Measurements from ENCODE around the gene SEMA4C.

SEMA4C gene

DNA sequence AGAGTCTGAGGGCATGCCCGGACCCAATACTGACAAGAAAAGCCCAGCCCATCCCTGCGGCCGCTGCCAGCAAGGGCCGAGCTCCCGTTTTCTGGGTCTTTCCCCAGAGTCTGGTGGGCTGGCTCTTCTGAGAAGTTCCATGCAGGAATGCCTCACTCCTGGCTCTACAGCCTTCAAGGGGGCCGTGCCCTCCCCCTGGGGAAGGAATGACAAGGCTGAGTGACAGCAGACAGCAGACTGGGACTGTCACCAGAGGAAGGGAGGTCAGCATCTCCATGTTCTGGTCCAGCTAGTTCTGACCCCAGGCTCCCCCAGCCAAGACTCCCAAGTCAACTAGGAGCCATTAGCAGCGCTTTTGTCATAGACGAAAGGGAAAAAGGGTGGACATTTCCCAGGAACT, 13.0 kb upstream of the SEMA4C start:
- DNase-seq (ENCODE audit: low read depth in 3 of 3), result no peak

DNA sequence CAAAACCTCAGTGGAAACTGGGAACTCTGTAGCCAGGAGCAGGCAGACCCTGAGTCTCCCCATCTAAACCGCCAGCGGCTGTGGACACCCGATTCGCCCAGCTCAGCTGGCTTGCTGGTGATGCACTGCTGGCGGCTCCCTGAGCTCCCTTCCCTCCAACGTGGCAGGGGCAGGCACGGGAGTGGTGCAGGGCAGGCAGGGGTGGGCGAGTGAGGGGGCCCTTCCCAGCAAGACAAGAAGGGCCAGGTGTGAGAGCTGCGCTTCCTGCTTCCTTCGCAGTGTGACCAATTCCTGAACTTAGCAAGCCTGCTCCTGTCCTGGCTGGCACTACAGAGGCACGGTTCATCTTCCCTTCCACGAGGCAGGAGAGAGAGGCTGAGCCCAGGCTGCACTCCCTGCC, 12.3 kb upstream of the SEMA4C start:
- DNase-seq (ENCODE audit: low read depth in 3 of 3), result no peak

DNA sequence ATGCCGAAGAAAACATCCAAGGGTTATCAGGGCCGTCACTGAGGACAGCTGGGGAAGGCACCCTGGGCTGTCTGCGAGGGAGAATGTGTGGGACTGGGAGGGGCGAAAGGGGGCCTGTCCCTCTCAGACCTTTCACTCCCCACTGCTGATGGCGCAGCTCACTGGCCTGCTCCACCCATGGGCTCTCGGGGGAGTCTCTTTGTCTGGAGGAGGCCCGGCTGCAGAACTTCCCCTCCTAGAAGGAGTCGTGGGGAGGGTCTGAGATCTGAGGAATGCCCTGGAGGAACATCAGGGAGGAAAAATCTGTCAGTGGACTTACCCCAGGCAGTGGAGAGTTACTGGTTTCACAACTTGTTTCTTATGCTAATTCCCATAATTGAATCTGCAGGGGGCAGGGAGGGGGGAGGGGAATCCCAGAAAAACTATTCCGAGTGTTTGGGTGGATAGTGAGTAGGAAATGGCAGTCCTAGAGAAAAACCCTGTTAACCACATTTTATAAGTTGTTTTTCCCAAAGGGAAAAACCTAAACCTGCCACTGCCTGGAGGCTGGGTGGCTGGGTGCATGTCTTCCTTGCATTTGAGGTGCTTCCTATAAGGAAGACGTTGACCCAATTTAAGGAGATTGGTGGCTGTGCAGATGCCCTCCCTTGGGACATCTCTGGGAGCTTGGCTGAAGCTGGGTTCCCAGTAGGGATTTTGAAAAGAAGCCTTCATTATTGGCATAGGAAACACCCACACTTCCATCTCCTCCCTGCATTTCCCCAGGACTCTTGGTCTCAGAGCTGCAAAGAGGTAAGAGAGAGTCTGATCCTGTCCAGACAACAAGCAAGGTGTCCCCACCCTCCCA, 11.7 kb upstream of the SEMA4C start:
- no peak for DNase-seq (ENCODE audit: low read depth in 3 of 3)

DNA sequence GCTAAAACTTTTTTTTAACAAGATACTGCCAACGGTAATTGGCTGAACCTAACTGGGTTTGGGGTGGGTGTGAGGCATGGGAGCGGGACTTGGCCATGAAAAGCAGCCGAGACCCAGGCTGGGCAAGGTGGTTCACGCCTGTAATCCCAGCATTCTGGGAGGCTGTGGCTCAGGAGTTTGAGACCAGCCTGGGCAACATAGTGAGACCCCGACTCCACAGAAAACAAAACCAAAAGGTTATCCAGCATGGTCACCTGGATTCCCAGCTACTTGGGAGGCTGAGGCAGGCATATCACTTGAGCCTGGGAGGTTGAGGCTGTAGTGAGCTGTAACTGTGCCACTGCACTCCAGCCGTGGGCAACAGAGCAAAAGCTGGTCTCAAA, 11.0 kb upstream of the SEMA4C start:
- DNase-seq (ENCODE audit: low read depth in 3 of 3), result no peak

DNA sequence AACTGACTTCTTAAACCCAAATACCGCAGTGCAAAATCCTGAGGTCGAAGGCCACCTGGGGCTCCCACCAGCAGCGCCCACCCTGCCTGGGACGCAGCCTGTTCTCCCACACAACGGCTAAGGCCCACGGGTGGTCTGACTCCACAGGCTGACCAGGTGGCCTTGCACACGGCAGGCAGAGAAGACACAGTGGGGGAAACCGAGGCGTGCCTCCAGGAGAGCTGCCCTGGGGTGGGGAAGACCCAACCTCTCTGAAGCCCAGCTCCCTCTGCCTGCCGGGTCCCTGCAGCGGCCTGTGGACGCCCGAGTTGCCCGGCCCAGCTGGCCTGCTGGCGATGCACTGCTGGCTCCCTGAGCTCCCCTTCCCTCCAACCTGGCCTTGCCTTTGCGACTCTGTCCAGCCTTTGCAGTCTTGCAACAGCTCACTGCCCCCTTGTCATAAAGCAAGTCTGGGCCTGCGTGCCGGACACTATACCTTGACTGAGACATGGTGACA, 9.7 kb upstream of the SEMA4C start:
- DNase-seq (ENCODE audit: low read depth in 3 of 3), result no peak

DNA sequence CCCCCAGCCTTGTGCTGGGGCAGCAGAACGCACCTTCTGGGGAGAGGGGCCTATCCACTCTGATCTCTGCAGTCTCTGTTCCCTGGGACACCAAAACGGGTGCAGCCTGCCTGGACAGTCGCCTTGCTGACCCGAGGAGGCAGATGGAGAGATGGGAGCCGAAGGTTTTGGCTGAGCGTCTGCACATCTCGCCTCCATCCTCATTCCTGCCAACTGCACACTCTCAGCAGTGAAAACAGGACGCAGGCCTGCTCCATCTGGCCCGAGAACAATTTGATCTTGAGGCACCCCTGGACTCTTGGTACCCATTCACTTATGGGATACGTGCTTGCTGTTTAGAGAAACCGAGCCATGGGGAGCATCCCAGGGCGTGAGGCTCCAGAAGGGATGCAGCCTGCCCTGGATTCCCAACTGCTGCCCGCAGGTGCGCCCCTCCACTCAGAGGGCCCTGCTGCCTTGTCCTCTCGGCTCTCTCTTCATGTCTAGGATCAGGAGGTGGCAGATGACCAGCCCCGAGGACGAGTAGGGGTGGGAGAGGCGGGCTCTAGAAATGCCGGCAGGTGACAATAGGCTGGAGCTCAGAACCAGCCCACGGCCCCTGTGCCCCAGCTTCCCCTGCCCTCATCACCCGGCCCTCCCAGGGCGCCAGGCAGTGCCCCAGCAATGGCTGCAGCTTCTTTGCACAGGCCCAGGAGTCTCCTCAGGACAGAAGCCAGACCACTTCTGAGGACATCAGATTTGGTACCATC, 9.1 kb upstream of the SEMA4C start:
- DNase-seq (ENCODE audit: low read depth in 3 of 3), result no peak

DNA sequence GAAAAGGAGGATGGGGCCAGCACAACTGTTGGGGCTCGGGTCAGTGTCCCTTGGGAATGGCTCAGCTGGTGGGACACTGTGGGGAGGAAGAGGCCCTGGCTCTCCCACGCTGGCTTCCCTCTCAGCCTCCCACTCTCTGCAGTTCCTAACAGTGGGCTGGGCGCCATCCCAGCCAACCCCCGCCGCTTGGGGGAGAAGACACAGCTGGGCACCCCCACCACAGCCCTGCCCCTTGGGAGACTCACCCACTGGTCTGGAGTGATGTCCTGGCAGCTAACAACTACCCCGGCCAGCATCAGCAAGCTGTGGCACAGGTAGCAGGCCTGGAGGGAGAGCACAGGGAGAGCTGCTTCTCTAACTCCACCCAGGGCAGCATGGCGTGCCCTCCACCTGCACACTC, 8.3 kb upstream of the SEMA4C start:
- DNase-seq (ENCODE audit: low read depth in 3 of 3), result no peak

DNA sequence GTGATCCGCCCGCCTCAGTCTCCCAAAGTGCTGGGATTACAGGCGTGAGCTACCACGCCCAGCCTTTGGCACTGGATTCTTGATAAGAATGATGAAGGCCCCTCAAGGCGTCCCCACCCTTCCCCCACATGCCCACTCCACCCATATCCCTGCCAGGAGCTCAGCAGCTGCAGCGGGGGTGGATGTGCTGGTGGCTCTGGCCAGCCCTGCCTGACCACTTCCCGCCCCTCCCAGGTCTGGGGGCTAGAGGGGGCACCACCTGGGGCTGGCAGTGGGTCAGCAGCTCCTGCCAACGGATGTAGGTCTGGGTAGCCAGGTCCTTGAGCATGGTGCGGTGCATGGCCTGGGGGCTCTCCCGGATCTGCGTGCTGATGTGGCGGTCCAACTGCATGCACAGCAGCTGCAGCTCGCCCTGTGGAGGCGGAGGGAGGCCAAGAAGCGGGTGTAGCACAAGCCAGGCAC, 7.8 kb upstream of the SEMA4C start:
- no peak for DNase-seq (ENCODE audit: low read depth in 3 of 3)

DNA sequence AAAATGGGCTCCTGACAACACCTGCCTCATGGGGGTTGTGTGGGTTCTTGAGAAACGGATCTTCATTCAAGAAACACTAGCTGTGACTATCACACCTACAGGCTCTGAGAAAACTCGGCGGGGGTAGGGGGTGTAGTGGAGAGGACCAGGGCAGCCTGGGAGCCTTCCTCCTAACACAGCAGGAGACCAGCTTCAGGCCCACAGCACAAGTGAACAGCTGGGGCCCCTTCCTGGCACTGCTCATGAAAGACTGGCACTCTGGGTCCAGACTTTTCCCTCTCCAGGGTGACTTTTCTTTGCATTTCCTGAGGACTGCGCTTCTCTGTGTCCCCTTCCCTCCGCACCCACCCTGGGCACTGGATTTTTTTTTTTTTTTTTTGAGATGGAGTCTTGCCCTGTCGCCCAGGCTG, 7.2 kb upstream of the SEMA4C start:
- DNase-seq (ENCODE audit: low read depth in 3 of 3), result no peak

DNA sequence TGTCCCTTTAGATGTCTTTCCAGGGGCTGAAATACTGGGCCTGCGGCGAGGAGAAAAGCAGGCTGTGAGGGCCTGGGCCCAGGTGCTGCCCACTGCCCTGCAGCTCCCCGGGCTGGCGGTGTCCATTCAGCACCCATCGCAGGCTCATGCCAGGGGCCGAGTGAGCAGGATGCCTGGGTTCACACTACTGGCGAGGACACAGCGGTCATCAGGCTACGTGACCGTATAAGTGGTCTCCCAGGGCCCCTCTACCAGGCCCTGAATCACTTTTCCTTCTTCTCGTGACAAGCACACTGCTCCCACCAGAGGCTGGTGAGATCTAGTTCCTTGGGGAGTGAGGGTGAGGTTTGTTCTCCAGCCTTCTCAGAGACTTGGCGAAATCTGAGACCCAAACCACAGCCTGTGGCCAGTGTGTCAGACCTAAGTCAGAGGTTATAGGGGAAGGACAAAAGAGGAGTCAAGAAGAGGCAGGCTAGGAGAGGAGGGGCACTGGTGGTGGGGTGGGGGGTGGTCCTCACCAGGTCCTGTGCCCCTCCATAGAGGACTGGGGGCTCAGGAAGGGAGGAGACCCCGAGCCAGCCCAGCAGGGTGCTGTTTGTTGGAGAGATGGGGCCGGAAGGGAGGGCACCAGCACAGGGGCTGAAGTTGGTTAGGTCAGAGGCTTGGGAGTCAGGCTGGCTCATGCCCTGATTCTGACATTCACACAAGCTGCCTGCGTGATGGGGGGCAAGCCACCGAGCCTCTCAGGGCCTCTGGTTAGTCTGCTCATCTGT, 6.6 kb upstream of the SEMA4C start:
- no peak for DNase-seq (ENCODE audit: low read depth in 3 of 3)

DNA sequence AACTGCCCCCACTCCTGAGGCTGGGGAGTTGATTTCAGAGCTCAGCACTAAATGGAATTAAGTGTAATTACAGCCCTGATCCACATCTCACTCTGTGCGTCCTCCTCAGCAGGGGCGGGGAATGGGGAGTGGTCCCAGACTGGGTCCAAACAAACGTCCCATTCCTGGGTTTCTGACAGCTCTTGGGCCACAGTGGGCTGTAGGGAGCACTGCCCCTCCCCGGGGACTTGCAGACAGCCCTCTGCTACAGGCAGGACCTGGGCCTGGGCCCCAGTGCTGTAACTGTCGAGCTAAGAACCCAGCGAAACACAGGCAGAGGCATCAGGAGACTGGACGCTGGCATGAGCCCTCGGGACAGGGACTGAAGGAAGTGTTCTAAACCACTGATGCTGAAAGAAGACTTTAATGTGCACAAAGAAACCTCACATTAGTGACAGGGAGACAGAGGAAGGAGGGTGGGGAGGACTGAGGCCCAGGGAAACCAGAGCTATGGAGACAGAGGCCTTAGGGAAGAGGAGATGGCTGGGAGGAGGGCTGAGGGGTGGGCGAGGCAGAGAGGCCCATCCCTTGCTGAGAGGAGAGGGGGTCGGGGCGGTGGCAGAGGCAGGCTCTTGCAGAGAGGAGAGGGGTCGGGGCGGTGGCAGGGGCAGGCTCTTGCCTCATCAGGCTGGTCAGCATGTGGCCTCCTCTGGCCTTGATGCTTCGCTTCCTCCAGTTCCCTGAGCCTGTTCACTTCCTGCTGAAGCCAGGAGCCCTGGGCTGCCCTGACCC, 5.8 kb upstream of the SEMA4C start:
- no peak for DNase-seq (ENCODE audit: low read depth in 3 of 3)

DNA sequence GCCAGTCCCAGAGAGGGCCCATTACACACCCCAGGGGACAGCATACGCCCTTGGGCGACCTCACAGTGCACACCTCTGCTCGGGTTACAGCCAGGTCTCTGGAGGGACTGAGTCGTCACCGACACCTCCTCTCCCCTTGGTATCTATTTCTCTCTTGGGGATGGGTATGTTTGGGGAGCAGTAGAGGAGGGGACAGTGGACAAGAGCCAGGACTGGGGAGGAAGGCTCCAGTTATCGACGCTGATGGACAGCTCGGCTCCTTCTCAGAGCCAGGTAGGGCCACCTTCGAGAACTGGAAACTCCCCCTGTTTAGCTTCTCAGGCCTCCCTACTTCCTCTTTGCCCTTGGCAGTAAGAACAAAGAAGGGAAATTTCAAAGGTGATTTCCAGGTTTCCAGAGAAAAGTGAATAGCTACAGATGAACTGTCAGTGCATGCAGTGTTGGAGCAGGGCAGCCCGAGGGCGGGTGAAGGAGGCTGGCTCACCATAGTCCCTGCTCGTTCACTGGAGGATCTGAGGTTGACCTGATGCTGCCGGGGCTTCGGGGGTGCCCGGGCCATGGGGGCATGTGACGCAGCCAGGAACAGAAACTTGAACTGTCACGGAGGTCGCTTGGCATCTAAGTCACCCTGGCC, 4.4 kb upstream of the SEMA4C start:
- DNase-seq (ENCODE audit: low read depth in 3 of 3), result no peak

DNA sequence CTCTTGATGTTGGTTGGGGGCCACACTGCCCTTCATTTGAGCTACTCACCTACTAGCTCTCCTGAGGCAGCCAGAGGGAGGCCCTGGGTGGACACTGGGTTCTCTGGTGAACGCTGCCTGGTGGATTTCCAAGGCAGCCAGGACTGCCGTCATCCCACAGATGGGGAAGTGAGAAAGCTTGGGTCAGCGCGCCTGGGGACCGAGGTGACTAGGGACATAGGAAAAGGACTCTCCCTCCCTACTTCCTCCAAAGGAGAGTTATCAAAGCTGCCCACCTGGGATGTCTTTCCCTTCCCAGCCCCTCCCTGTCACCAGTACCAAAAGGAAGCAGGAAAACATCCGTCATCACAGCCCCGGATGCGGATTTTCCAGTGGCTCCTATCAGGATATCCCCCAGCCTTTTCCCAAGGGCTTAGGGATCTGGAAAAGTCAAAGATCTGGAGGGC, 3.8 kb upstream of the SEMA4C start:
- DNase-seq (ENCODE audit: low read depth in 3 of 3), result no peak

DNA sequence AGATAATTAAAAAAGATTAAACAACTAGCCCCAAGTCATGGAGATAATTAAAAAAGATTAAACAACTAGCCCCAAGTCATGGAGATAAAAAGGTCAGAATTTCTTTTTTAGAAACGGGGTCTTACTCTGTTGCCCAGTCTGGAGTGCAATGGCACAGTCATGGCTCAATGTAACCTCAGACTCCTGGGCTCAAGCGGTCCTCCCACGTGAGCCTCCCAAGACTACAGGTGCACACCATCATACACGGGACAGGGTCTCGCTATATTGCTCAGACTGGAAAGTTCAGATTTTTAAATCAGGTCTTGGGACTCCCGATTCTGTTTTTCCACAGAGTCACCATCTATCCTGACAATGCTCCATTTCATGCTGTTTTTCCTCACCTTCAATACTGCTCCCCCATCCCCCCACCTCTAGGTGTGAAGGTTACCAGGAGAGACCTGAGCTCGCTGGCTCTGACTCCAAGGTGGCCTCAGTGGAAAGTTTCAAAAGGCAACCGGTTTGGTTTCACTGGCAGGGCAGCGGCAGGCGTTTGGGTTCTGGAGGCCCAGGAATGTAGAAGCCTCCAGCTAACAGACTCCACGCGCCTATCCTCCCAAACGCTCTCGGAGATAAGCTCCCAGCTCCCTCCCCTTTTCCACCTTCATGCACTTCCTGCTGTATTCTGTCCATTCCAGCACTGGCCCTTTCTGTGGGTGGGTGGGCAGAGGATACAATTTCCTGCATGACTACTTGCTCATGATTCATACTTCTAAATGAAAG, 2.9 kb upstream of the SEMA4C start:
- no peak for DNase-seq (ENCODE audit: low read depth in 3 of 3)

DNA sequence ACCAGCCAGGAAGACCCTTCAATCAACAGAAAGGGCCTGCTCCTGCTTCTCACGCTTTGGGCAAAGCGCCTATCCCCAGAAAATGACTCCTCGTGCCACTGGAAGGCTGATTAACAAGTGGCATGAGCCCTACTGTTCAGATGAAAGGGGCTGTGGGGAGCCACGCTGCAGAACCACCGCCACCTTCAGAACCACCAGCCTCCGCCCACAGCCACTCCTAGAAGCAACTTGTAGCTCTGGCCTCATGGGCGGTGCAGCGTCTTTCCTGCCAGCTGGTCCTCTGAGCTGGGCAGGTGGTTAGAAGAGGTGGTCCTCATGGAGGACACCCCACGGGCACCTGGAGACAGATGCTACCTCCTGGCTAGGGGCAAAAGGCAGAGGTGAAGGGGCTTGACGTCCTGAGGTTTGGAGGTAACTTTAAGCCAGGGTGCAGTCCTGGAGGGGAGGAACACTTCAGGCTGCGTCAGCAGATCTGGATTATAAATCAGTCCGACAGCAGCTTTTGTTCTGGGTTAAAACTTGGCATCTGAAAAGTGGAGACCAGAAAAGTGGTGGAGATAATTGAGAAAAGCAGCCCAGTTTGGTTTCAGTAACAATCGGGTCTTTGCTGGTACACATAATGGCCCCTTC, 861 bp upstream of the SEMA4C start:
- DNase-seq (ENCODE audit: low read depth in 3 of 3), result no peak

DNA sequence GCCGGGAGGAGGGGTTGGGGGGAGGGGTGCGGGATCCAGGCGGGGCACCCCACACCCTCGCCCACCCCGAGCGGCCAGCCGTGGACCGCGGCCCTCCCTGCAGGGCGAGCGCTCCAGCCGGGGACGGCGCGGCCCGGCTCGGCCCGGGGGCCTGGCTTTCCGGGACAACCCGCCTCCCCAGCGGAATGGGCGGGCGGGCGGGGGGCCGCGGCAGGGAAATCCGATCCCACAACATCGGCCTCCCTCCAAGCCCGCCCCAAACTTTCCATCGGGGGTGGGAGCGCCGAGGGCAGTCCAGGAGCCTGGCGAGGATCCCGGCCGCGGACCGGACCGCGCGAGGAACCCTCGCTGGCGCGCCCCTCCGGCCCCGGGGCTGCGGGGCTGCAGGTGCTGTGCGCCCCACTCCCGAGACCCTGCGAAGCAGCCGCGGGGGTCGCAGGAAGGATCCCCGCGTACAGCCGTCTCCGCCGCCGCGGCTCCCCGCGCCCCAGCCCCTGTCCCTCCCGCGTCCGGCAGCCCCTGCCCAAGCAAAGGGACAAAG, 529 bp downstream of the SEMA4C start:
- DNase-seq (ENCODE audit: low read depth in 3 of 3), result no peak

DNA sequence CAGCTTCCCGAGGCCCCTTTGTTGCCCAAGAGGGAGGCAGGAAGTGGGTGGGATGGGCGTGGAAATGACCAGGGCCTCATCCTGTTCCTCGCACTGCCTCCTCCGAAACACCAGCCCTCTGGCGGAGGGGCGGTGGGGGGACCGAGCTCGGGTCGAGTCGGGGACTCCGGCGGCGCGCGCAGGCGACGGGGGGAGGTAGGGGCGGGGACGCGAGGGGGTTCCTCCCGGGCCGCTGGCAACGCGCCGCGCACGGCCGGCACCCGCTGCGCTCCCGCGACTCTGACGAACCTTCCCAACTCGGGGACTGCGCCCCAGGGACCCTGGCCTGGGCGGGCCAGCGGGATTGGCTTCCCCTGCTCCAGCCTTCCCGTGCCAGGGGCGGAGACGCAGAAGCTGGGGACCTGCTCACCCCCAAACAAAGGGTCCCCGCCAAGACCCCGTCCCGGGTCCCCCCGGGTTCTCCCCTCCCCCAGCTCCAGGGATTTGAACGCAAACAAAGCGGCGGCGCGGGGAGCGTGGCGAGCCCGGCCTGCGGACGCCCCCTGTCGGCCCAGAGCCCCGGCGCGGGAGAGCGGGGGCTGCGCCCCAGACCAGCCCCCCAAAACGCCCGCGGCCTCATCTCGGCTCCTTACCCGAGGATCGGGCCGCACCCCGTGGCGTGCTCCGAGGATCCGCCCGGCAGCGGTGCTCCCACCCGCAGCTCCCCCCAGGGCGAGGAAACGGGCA, 1.2 kb downstream of the SEMA4C start:
- peak in 2 of 3 donors; percentile 26 to 32 for DNase-seq (ENCODE audit: low read depth in 3 of 3)

DNA sequence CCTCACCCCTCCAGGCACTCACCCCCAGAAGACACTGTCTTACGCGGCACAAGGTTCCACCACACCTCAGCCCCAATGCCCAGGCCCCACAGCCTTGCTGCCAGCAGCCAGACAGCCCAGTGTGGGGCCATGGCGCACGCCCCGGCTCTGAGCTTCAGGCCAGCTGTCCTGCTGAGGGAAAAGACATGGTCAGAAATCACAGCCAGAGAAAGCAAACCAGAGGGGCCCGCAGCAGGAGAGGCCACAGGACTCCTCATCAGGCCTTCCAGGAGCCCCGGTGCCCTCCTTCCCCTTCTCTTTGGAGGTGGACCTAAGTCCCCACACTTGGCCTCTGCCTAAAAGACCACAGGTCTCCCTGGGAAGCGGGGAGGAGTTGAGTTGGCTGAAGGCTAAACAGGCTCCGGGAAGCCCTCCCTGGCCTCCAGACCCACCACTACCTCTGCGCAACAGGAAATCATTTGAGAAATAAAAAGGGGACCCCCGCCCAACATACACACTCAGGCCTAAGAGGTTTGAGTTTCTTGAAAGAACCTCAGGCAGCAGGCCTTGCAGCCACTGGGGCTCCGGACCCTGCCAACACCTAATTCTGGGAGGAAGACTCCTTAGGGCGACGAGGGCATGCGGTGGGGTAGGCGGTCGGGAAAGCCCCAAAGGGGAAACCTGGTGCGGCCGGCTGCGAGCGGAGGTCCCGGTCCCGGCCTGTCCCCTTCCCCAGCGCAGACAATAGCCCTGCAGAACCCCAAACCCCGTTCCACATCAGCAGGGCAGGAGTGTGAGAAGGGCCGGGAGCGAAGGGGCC, 1.9 kb downstream of the SEMA4C start:
- DNase-seq (ENCODE audit: low read depth in 3 of 3), result no peak

All from stimulated activated CD4-positive, alpha-beta T cell treated with anti-CD3 and anti-CD28 coated beads, TNF-alpha, amount 100 ng/mL, for 48 hours (primary cell).